Placental pericyte (primary cell): Measurements from ENCODE around the gene MYOM1. TPM values are rescaled to one million over a fixed set of nuclear protein-coding genes. Genes with fewer than 3 reads are reported as not detected.

ENCODE experiments used
- small RNA-seq: library from RNA; depleted of rRNA; stranded (forward); fragments of <200 nt; gene quantifications from one replicate; pipeline ENCODE3, GENCODE V24; 2012; ENCODE audit warnings: low replicate concordance
- total RNA-seq: library from RNA; depleted of rRNA; stranded (reverse); fragments of >200 nt; gene quantifications from 2 replicates; pipeline ENCODE4 v1.2.3, GENCODE V29; 2012

MYOM1 gene
- 0.14 and 0.22 TPM in 2 replicates for total RNA-seq

DNA sequence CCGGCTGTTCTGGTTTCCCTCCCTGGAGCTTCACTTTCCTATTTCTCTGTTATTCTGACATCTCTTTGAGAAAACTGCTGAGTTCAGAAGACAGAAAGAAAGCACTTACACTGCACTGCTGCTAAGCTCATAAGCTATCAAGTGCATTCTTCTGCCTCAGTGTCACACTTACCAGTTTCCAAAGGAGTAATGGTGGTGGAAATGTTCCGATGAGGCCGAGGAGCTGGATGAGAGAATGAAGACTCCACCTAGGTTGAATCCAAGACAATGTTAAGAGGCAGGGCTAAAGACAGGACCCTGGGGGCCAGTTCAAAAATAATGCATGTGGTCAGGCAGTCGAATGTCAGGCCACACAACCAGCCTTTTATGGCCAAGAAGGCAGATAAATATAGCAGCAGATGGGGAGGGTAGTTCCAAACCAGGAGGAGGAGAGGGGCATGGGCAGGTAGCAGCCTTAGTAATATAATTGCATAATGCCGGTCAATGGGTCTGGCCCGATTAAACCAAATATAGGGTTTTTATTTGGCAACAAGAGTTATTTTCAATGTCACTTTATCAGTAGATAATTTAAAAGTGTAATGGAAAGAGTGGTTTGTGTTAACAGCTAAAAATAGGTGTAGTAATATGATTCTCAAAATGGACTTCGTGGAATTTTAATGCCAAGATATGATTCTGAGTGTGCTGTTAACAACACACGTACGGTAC lies at the start of gene MYOM1:
Gene MYOM1 (minus strand): TSS at position 338 of the 705 bp plus-strand sequence. CDS start 4,745 bp downstream, outside the sequence.

DNA sequence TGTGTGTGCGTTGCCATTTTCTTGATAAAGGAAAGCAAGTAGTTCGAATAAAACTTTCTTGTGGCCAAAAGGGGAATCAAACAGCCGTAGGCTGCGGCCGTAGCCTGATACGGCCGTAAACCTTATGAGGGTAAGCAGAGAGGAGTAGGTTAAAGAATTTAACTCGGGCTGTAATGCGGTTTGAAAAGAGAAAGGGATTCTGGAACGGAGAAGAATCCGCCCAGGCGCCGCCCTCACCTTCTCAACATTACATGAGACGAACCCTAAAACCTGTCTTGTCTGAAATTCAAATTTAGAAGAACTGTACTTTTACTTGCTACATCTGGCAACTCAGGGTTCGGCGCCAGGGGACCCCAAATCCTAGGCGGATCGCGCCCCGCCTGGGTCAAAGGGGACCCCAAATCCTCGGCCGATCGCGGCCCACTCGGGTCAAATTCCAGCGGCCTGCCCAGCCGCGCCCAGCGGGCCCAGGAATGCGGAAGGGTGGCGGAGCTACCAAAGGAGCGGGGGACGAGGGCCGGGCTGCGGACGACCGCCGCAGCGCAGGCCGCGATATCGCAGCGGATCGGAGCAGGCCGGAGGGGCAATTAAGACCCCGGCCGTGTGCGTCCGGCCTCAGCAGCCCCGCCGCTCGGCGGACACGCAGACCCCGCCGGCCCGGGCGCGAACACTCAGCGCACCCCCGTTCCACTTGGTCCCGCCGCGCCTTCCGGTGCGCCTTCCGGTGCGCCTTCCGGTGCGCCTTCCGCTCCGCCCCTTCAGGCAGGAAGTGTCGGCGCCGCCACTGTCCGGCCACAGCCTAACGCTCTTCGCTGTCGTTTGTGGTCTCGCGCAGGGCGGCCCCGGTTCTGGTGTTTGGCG lies 41.8 kb upstream of the MYOM1 start, which contains the start of gene MYL12B:
Gene MYL12B (plus strand): TSS at position 761 of the 861 bp plus-strand sequence. CDS start 10,766 bp downstream, outside the sequence.

DNA sequence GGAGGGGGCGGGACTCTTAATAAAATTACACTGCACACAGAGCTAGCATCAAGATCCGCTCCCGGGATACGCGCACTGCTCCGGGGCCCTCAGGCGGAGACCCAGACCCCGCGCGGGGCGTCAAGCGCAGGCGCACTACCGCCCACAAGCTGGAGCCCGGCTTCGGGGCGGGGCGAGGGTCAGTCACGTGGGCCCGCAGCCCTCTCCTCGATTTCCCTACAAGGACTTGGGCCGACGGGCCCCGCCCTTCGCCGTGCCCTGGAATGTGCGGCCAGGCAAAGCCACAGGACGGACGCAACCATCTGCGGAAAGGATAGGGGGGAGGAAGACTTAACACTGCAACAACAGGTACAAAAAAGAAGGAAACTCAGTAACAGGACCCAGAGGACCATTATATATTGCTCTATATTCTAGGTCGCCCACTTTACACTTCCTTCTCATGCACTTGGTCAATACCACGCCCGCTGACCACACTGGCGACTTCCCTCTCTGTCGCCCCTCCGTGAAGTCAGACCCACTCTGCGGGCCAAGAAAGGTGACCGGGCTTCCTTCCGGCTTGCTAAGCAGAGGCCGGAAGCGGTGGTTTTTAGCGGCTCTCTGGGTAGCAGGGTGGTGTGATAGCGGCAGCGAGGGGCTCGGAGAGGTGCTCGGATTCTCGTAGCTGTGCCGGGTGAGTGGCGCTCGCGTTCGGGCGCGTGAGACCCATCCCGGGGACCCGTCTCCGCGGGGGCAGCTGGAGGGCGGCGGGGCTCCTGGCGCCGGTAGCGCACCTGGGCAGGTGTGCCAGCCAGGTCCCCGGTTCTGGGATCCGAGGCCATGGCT lies 27.7 kb upstream of the MYOM1 start, which contains the start of gene MYL12A:
Gene MYL12A (plus strand): TSS at position 562 of the 822 bp plus-strand sequence. CDS start 5,447 bp downstream, outside the sequence.

Small RNA genes lying within 50 kb of the gene (small RNA-seq; reads per million reads assigned to genes)
- gene RF00156 (2.3 reads per million, percentile 72 among the genes with 10 or more reads in this experiment), gene RNU7-25P (not detected)

Other genes starting within 250 kb of the MYOM1 start
- gene LPIN2, start 206.8 kb downstream of the MYOM1 start, total RNA-seq, result 41.1 and 47.2 TPM in 2 replicates
- gene MYL12A, start 27.8 kb upstream of the MYOM1 start, total RNA-seq, result 653 and 684 TPM in 2 replicates
- gene MYL12B, start 42.2 kb upstream of the MYOM1 start, total RNA-seq, result 287 and 305 TPM in 2 replicates
- 187 and 442 TPM in 2 replicates for gene TGIF1, start 230.2 kb upstream of the MYOM1 start, total RNA-seq